AG10803 (cell line): ENCODE results near the gene PRORP.
"Not testable (repeated sequence)": the region's sequence is repeated elsewhere in the genome, so short reads cannot be mapped to it uniquely, and the experiment has no call there.

Experiments used
- DNase-seq: peaks from one replicate; pipeline ENCODE4 v3.0.0; 2010; ENCODE audit warnings: low read depth
- H3K4me3 ChIP-seq: 2 replicates; pipeline ENCODE4 v1.5.1; 2011; ENCODE audit warnings: mild to moderate bottlenecking, low read length, control low read depth
- TF ChIP-seq, protein P1 (sequence below): conservative IDR thresholded peaks from 2 replicates; pipeline ENCODE4 v1.5.1; 2011; ENCODE audit warnings: mild to moderate bottlenecking, low read length, control low read depth, inconsistent platforms

The PRORP gene

DNA sequence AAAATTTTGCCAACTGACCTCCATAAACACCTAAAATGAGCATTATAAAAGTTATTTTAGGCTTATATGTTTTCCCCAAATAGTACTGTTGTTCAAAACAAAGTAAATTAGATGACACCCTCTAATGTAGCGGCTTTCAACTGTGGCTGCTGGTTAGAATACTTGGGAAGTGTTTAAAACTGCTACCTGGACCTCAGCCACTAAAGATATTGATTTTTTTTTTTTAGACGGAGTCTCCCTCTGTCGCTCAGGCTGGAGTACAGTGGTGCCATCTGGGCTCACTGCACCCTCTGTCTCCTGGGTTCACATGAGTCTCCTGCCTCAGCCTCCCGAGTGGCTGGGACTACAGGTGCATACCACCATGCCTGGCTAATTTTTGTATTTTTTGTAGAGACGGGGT lies 16.2 kb downstream of the PRORP start:
- no peak overlapping the region for H3K4me3 ChIP-seq
- TF ChIP-seq, protein P1, sequence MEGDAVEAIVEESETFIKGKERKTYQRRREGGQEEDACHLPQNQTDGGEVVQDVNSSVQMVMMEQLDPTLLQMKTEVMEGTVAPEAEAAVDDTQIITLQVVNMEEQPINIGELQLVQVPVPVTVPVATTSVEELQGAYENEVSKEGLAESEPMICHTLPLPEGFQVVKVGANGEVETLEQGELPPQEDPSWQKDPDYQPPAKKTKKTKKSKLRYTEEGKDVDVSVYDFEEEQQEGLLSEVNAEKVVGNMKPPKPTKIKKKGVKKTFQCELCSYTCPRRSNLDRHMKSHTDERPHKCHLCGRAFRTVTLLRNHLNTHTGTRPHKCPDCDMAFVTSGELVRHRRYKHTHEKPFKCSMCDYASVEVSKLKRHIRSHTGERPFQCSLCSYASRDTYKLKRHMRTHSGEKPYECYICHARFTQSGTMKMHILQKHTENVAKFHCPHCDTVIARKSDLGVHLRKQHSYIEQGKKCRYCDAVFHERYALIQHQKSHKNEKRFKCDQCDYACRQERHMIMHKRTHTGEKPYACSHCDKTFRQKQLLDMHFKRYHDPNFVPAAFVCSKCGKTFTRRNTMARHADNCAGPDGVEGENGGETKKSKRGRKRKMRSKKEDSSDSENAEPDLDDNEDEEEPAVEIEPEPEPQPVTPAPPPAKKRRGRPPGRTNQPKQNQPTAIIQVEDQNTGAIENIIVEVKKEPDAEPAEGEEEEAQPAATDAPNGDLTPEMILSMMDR = no peak
- no peak for DNase-seq

DNA sequence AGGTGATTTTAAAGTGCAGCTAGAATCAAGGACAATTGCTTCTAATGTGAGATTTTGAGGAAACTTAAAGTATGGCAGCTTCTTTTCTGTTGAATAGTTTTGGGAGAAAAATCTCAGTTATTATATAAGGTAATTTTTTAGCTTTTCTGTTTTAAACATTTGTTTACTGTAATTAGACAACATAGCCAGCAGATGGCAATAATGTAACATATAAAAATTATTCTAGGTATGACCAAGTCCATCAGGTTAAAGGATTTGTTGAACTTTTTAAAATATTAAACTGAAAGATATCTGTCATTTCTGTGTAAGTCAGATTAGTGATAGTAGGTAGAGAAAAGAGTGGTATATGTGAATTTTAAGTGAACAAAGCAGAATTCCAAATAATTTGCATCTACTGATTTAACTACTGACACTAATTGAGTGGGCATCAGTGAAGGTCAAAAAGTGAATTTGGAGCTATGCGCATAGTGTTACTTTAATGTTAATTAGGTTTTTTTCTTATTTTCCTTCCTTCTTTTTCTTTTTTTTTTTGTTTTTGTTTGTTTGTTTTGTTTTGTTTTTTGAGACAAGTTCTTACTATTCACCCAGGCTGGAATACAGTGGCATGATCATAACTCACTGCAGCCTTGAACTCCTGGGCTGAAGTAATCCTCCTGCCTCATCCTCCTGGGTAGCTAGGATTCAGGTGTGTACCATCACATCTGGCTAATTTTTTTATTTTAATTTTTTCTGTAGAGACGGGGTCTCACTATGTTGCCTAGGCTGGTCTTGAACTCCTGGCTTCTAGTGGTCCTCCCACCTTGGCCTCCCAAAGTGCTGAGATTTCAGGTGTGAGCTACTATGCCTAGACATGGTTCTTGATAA lies 18.6 kb downstream of the PRORP start:
- no peak overlapping the region for H3K4me3 ChIP-seq
- TF ChIP-seq, protein P1 = peak; percentile 53
- peak; percentile 39 for DNase-seq

DNA sequence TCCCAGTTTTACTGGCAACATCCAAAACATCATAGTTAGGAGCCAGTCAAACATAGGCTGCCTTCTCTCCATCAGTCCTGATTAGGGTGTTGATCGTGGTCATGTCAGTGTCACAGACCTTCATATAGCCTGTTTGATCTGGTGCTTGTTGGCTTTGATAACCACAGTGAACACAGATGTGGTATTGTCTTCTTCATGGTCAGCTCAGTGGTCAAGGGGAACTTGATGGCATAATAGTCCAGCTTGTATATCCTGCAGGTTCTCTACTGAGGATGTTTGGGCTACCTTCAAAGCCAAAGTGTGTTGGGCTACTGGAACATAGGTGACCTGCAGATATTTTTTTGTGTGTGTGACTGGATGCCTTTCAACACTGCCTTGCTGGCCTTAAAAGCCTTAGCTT lies 21.7 kb downstream of the PRORP start:
- TF ChIP-seq, protein P1 = no peak
- no peak for DNase-seq
- H3K4me3 ChIP-seq = no peak overlapping the region

DNA sequence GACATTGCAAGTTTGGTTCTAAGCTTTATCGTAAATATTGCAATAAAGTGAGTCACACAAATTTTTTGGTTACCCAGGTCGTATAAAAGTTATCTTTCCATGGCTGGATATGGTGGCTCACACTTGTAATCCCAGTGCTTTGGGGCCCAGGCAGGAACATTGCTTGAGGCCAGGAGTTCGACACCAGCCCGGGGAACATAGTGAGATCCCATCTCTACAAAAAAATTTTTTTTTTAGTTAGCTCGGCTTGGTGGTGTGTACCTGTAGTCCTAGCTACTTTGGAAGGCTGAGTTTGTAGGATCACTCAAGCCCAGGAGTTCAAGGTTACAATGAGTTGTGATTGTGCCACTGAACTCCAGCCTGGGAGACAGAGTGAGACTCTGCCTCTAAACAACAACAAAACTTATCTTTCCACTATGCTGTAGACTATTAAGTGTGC lies 24.4 kb downstream of the PRORP start:
- no peak for DNase-seq
- TF ChIP-seq, protein P1 = no peak
- no peak overlapping the region for H3K4me3 ChIP-seq

DNA sequence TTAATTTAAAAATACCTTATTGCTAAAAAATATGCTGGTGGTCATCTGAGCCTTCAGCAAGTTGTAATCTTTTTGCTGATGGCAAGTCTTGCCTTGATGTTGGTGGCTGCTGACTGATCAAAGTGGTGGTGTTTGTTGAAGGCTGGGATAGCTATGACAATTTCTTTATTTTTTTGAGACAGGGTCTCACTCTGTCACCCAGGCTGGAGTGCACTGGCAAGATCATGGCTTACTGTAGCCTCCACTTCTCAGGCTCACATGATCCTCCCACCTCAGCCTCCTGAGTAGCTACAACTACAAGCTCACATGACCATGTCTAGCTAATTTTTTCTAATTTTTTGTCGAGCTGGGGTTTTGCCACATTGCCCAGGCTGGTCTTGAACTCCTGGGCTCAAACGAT lies 24.8 kb downstream of the PRORP start:
- no peak overlapping the region for H3K4me3 ChIP-seq
- TF ChIP-seq, protein P1 = no peak

DNA sequence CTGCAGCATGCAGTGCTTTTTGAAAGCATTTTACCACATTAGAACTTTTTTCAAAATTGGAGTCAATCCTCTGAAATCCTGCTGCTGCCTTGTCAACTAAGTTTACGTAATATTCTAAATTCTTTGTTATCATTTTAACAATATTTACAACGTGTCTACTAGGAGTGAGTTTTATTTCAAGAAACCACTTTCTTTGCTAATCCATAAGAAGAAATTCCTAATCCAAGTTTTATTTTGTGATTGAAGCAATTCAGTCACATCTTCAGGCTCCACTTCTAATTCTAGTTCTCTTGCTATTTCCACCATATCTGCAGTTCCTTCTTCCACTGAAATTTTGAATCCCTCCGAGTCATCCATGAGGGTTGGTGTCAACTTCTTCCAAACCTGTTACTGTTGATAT lies 25.4 kb downstream of the PRORP start:
- no peak overlapping the region for H3K4me3 ChIP-seq
- no peak for DNase-seq
- TF ChIP-seq, protein P1 = no peak

More for the DNA sequence above, 24.8 kb downstream of the PRORP start:
- DNase-seq = no peak

DNA sequence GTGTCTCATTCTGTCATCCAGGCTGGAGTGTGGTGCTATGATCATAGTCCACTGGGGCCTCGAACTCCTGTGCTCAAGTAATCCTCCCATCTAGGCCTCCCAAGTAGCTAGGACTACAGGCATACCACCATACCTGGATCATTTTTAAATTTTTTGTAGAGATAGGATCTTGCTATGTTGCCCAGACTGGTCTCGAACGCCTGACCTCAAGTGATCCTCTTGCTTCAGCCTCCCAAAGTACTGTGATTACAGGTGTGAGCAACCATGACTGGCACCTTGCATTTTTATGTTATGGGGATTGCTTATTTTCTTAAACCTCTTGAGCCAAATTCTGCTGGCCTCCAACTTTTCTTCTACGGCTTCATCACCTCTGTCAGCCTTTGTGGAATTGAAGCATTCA lies 26.9 kb downstream of the PRORP start:
- TF ChIP-seq, protein P1 = no peak
- DNase-seq = no peak
- H3K4me3 ChIP-seq = no peak overlapping the region

DNA sequence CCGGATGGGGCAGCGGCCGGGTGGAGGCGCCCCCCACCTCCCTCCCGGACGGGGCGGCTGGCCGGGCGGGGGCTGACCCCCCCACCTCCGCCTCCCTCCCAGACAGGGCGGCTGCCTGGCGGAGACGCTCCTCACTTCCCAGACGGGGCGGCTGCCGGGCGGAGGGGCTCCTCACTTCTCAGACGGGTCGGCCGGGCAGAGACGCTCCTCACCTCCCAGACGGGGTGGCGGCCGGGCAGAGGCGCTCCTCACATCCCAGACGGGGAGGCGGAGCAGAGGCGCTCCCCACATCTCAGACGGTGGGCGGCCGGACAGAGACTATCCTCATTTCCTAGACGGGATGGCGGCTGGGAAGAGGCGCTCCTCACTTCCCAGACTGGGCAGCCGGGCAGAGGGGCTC lies 30.2 kb downstream of the PRORP start:
- H3K4me3 ChIP-seq, DNase-seq: not testable (repeated sequence)
